ENCODE data around the gene ATG10. TPM values are rescaled to one million over a fixed set of nuclear protein-coding genes. Genes with fewer than 3 reads are reported as not detected.

The ATG10 gene
- total RNA-seq, 1 donor from 2014 or later: 4.3 TPM

DNA sequence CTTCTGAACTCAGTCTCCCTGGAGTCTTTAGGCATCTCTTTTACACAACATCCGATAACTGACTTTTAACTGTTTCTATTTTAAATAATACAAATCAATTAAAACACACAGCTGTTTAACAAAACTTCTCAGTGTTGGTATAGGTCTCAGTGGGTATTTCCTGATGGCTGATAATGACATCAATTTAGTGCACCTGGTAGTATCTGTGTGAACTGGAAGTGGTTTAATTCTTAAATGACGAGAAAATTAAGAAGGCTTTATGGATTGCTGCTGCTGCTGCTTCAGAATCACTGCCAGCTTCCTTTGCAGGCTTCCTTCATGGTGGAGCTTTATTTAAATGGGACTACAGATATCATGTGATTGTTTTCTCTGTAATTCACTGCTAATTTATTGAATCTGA is 214.0 kb downstream of the ATG10 start:
- FAIRE-seq: no peak
- DNase-seq (ENCODE audit: low read depth): no peak
- Mint-ChIP-seq H3K27me3 (ENCODE audit: low read depth, unreplicated experiment) (no peaks in the 10 kb centered on the region), H3K4me3 (ENCODE audit: unreplicated experiment) (no peak overlapping the region), H3K9me3 (ENCODE audit: unreplicated experiment) (peaks cover 3% of the 10 kb centered on the region), H3K36me3 (ENCODE audit: low read depth, unreplicated experiment) (peaks cover 2% of the 10 kb centered on the region), H3K4me1 (ENCODE audit: low read depth, unreplicated experiment) (no peaks in the 10 kb centered on the region), H3K27ac (ENCODE audit: unreplicated experiment) (no peak overlapping the region)
- Histone ChIP-seq H3K4me3 (ENCODE audit: insufficient read depth, low read depth, low read length) (no peak overlapping the region), H3K9me3 (ENCODE audit: insufficient read depth, low read depth, low read length) (no peaks in the 10 kb centered on the region), H4K20me1 (ENCODE audit: insufficient read depth, low read length) (no peaks in the 10 kb centered on the region), H3K9ac (ENCODE audit: low read length) (no peak overlapping the region), H3K36me3 (ENCODE audit: insufficient read depth, low read length) (no peaks in the 10 kb centered on the region), H3K27ac (ENCODE audit: low read depth, low read length) (no peak overlapping the region), H2AFZ (ENCODE audit: low read depth, low read length) (no peak overlapping the region), H3K27me3 (ENCODE audit: insufficient read depth, low read length) (no peaks in the 10 kb centered on the region), H3K4me2 (ENCODE audit: low read length) (no peak overlapping the region), H3K4me1 (ENCODE audit: insufficient read depth, low read length) (no peaks in the 10 kb centered on the region), H3K79me2 (ENCODE audit: insufficient read depth, low read length) (no peaks in the 10 kb centered on the region)
- TF ChIP-seq, protein P1, sequence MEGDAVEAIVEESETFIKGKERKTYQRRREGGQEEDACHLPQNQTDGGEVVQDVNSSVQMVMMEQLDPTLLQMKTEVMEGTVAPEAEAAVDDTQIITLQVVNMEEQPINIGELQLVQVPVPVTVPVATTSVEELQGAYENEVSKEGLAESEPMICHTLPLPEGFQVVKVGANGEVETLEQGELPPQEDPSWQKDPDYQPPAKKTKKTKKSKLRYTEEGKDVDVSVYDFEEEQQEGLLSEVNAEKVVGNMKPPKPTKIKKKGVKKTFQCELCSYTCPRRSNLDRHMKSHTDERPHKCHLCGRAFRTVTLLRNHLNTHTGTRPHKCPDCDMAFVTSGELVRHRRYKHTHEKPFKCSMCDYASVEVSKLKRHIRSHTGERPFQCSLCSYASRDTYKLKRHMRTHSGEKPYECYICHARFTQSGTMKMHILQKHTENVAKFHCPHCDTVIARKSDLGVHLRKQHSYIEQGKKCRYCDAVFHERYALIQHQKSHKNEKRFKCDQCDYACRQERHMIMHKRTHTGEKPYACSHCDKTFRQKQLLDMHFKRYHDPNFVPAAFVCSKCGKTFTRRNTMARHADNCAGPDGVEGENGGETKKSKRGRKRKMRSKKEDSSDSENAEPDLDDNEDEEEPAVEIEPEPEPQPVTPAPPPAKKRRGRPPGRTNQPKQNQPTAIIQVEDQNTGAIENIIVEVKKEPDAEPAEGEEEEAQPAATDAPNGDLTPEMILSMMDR (IDR thresholded peaks at IDR 0.05; ENCODE audit: insufficient read depth, low read depth, low read length): no peak
- TF ChIP-seq EZH2 (IDR thresholded peaks at IDR 0.05; ENCODE audit: insufficient read depth, low read length): no peak

GRCh38 chr5:82197550-82197949 is 225.7 kb downstream of the ATG10 start:
- no peak for TF ChIP-seq EZH2 (IDR thresholded peaks at IDR 0.05; ENCODE audit: insufficient read depth, low read length)
- TF ChIP-seq, protein P1 (IDR thresholded peaks at IDR 0.05; ENCODE audit: insufficient read depth, low read depth, low read length): no peak
- Mint-ChIP-seq H3K27ac (ENCODE audit: unreplicated experiment) (no peak overlapping the region), H3K4me3 (ENCODE audit: unreplicated experiment) (no peak overlapping the region), H3K4me1 (ENCODE audit: low read depth, unreplicated experiment) (no peaks in the 10 kb centered on the region), H3K9me3 (ENCODE audit: unreplicated experiment) (no peaks in the 10 kb centered on the region), H3K27me3 (ENCODE audit: low read depth, unreplicated experiment) (no peaks in the 10 kb centered on the region), H3K36me3 (ENCODE audit: low read depth, unreplicated experiment) (no peaks in the 10 kb centered on the region)
- H3K79me2 ChIP-seq (ENCODE audit: insufficient read depth, low read length): no peaks in the 10 kb centered on the region
- FAIRE-seq (no peak), DNase-seq (ENCODE audit: low read depth) (no peak)
- no peaks in the 10 kb centered on the region for H3K9me3 ChIP-seq (ENCODE audit: insufficient read depth, low read depth, low read length)
- no peak overlapping the region for H2AFZ ChIP-seq (ENCODE audit: low read depth, low read length)
- H3K27ac ChIP-seq (ENCODE audit: low read depth, low read length): no peak overlapping the region
- H3K4me3 ChIP-seq (ENCODE audit: insufficient read depth, low read depth, low read length): no peak overlapping the region
- H3K27me3 ChIP-seq (ENCODE audit: insufficient read depth, low read length): no peaks in the 10 kb centered on the region
- no peak overlapping the region for H3K9ac ChIP-seq (ENCODE audit: low read length)
- no peak overlapping the region for H3K4me2 ChIP-seq (ENCODE audit: low read length)
- H4K20me1 ChIP-seq (ENCODE audit: insufficient read depth, low read length): no peaks in the 10 kb centered on the region
- no peaks in the 10 kb centered on the region for H3K4me1 ChIP-seq (ENCODE audit: insufficient read depth, low read length)
- H3K36me3 ChIP-seq (ENCODE audit: insufficient read depth, low read length): no peaks in the 10 kb centered on the region

DNA sequence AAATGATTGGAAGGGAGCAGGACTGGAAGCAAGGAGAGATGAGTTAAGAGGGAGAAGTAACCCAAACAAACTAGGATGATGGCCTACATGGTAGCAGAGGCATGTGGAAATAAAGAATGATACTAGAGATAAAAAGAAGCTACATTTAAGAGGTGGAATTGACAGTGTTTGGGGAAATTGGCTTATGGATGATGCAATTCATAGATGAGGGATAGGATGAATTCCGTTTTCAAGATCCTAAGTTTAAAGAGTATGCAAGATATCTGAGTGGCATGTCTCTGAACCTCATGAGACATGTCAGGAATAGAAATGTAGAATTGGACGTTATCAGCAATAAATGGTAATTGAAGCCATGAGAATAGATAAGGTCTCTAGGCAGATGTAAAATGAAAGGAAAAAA is 232.7 kb downstream of the ATG10 start:
- Histone ChIP-seq H3K4me1 (ENCODE audit: insufficient read depth, low read length) (no peaks in the 10 kb centered on the region), H3K9me3 (ENCODE audit: insufficient read depth, low read depth, low read length) (no peaks in the 10 kb centered on the region), H3K27me3 (ENCODE audit: insufficient read depth, low read length) (no peaks in the 10 kb centered on the region), H4K20me1 (ENCODE audit: insufficient read depth, low read length) (no peaks in the 10 kb centered on the region), H3K79me2 (ENCODE audit: insufficient read depth, low read length) (no peaks in the 10 kb centered on the region), H2AFZ (ENCODE audit: low read depth, low read length) (no peak overlapping the region), H3K27ac (ENCODE audit: low read depth, low read length) (no peak overlapping the region), H3K4me2 (ENCODE audit: low read length) (no peak overlapping the region), H3K36me3 (ENCODE audit: insufficient read depth, low read length) (no peaks in the 10 kb centered on the region), H3K4me3 (ENCODE audit: insufficient read depth, low read depth, low read length) (no peak overlapping the region), H3K9ac (ENCODE audit: low read length) (no peak overlapping the region)
- H3K4me1 Mint-ChIP-seq (ENCODE audit: low read depth, unreplicated experiment): no peaks in the 10 kb centered on the region
- no peaks in the 10 kb centered on the region for H3K36me3 Mint-ChIP-seq (ENCODE audit: low read depth, unreplicated experiment)
- no peak overlapping the region for H3K4me3 Mint-ChIP-seq (ENCODE audit: unreplicated experiment)
- no peak for TF ChIP-seq EZH2 (IDR thresholded peaks at IDR 0.05; ENCODE audit: insufficient read depth, low read length)
- TF ChIP-seq, protein P1 (IDR thresholded peaks at IDR 0.05; ENCODE audit: insufficient read depth, low read depth, low read length): no peak
- no peak for FAIRE-seq
- H3K9me3 Mint-ChIP-seq (ENCODE audit: unreplicated experiment): no peaks in the 10 kb centered on the region
- no peaks in the 10 kb centered on the region for H3K27me3 Mint-ChIP-seq (ENCODE audit: low read depth, unreplicated experiment)
- no peak for DNase-seq (ENCODE audit: low read depth)
- no peak overlapping the region for H3K27ac Mint-ChIP-seq (ENCODE audit: unreplicated experiment)

Measured in astrocyte (in vitro differentiated cells and primary cell).